HG02981 (cell line): Measurements from ENCODE around the gene RHOBTB3.
A peak's percentile ranks its signal among the peaks of the same experiment; 100 is the strongest.
"Not testable (repeated sequence)": the region's sequence is repeated elsewhere in the genome, so short reads cannot be mapped to it uniquely, and the experiment has no call there.

Experiments used
- ATAC-seq: cut with Tn5 transposase; IDR thresholded peaks from one replicate; pipeline ENCODE4 v1.9.1; 2021; ENCODE audit warnings: mild to moderate bottlenecking, moderate library complexity; ENCODE audit not compliant: unreplicated experiment

The RHOBTB3 gene

GRCh38 chr5:95798545-95798944 lies 67.4 kb downstream of the RHOBTB3 start:
- ATAC-seq: no peak

- ATAC-seq: no peak
These were observed 68.2 kb downstream of the RHOBTB3 start for GRCh38 chr5:95799191-95799835.

GRCh38 chr5:95800553-95800952 lies 69.4 kb downstream of the RHOBTB3 start:
- ATAC-seq: no peak

- no peak for ATAC-seq
These were observed 70.4 kb downstream of the RHOBTB3 start for GRCh38 chr5:95801532-95801931.

GRCh38 chr5:95801961-95802360 lies 70.8 kb downstream of the RHOBTB3 start:
- no peak for ATAC-seq

- no peak for ATAC-seq
These were observed 72.4 kb downstream of the RHOBTB3 start for GRCh38 chr5:95803271-95804148.

- ATAC-seq: no peak
These were observed 73.8 kb downstream of the RHOBTB3 start for GRCh38 chr5:95804736-95805539.

GRCh38 chr5:95806687-95807086 lies 75.6 kb downstream of the RHOBTB3 start:
- no peak for ATAC-seq

- no peak for ATAC-seq
These were observed 77.0 kb downstream of the RHOBTB3 start for GRCh38 chr5:95808013-95808685.

GRCh38 chr5:95808686-95809413 lies 77.7 kb downstream of the RHOBTB3 start:
- ATAC-seq: peak; percentile 100

GRCh38 chr5:95809414-95809960 lies 78.4 kb downstream of the RHOBTB3 start:
- ATAC-seq: no peak

GRCh38 chr5:95810305-95811125 lies 79.4 kb downstream of the RHOBTB3 start:
- no peak for ATAC-seq

- not testable (repeated sequence) for ATAC-seq
These were observed 79.9 kb downstream of the RHOBTB3 start for GRCh38 chr5:95811126-95811423.

GRCh38 chr5:95811461-95812073 lies 80.4 kb downstream of the RHOBTB3 start:
- not testable (repeated sequence) for ATAC-seq

GRCh38 chr5:95812074-95812471 lies 80.9 kb downstream of the RHOBTB3 start:
- ATAC-seq: no peak

GRCh38 chr5:95813035-95813434 lies 81.9 kb downstream of the RHOBTB3 start:
- not testable (repeated sequence) for ATAC-seq

- ATAC-seq: no peak
These were observed 84.1 kb downstream of the RHOBTB3 start for GRCh38 chr5:95815155-95815729.

- ATAC-seq: no peak
These were observed 85.2 kb downstream of the RHOBTB3 start for GRCh38 chr5:95816341-95816740.
